Measurements from ENCODE around the gene ARMC8. TPM values are rescaled to one million over a fixed set of nuclear protein-coding genes. Genes with fewer than 3 reads are reported as not detected.
"Not testable (repeated sequence)": the region's sequence is repeated elsewhere in the genome, so short reads cannot be mapped to it uniquely, and the experiment has no call there.

ARMC8 gene
- polyA plus RNA-seq (2012; ENCODE audit: insufficient read depth, insufficient read length, low read depth) = 20.2 TPM

GRCh38 chr3:138187296-138188012 is at the start of gene ARMC8:
TSS of gene ARMC8 (plus strand) at chr3:138187301. CDS start at chr3:138187555, 254 bp downstream.
- Histone ChIP-seq H3K36me3 (peaks cover 20% of the 10 kb centered on the region), H3K27me3 (peaks cover 20% of the 10 kb centered on the region), H3K4me3 (ENCODE audit: low read depth, low read length) (peak within 1 kb of the TSS; percentile 94), H3K9me3 (no peaks in the 10 kb centered on the region), H3K4me1 (peaks cover 2% of the 10 kb centered on the region; the same call in 1 of the 2 replicates)
- TF ChIP-seq CTCF (IDR thresholded peaks at IDR 0.05; ENCODE audit: low read depth, low read length) = no peak
- DNase-seq = peak; percentile 60

- no peaks in the 10 kb centered on the region for H3K9me3 ChIP-seq
- no peak for TF ChIP-seq CTCF (IDR thresholded peaks at IDR 0.05; ENCODE audit: low read depth, low read length)
Measured at GRCh38 chr3:138137861-138138260, 49.2 kb upstream of the ARMC8 start.

GRCh38 chr3:138139691-138140090 is 47.4 kb upstream of the ARMC8 start:
- Histone ChIP-seq H3K4me3 (ENCODE audit: low read depth, low read length) (no peak overlapping the region), H3K9me3 (no peaks in the 10 kb centered on the region), H3K36me3 (no peaks in the 10 kb centered on the region), H3K4me1 (no peaks in the 10 kb centered on the region), H3K27me3 (no peaks in the 10 kb centered on the region; the same call in 1 of the 2 replicates)
- no peak for DNase-seq
- no peak for TF ChIP-seq CTCF (IDR thresholded peaks at IDR 0.05; ENCODE audit: low read depth, low read length)

More at GRCh38 chr3:138137861-138138260, 49.2 kb upstream of the ARMC8 start:
- no peak overlapping the region for H3K4me3 ChIP-seq (ENCODE audit: low read depth, low read length)
- DNase-seq = no peak
- H3K27me3 ChIP-seq = no peaks in the 10 kb centered on the region
- H3K36me3 ChIP-seq = no peaks in the 10 kb centered on the region
- H3K4me1 ChIP-seq = no peaks in the 10 kb centered on the region

GRCh38 chr3:138140940-138141339 is 46.2 kb upstream of the ARMC8 start:
- DNase-seq = no peak
- no peaks in the 10 kb centered on the region for H3K9me3 ChIP-seq
- no peak for TF ChIP-seq CTCF (IDR thresholded peaks at IDR 0.05; ENCODE audit: low read depth, low read length)
- H3K27me3 ChIP-seq = peaks cover 2% of the 10 kb centered on the region; the same call in 1 of the 2 replicates
- no peaks in the 10 kb centered on the region for H3K36me3 ChIP-seq
- H3K4me3 ChIP-seq (ENCODE audit: low read depth, low read length) = no peak overlapping the region
- H3K4me1 ChIP-seq = no peaks in the 10 kb centered on the region

GRCh38 chr3:138142181-138142580 is 44.9 kb upstream of the ARMC8 start:
- H3K9me3 ChIP-seq; H3K36me3 ChIP-seq; H3K4me3 ChIP-seq (ENCODE audit: low read depth, low read length); H3K27me3 ChIP-seq; H3K4me1 ChIP-seq; DNase-seq: not testable (repeated sequence)

GRCh38 chr3:138148503-138148902 is 38.6 kb upstream of the ARMC8 start:
- H3K4me3 ChIP-seq (ENCODE audit: low read depth, low read length) = no peak overlapping the region
- no peaks in the 10 kb centered on the region for H3K4me1 ChIP-seq
- H3K27me3 ChIP-seq = peaks cover 2% of the 10 kb centered on the region; the same call in 1 of the 2 replicates
- no peaks in the 10 kb centered on the region for H3K9me3 ChIP-seq
- no peaks in the 10 kb centered on the region for H3K36me3 ChIP-seq
- TF ChIP-seq CTCF (IDR thresholded peaks at IDR 0.05; ENCODE audit: low read depth, low read length) = no peak
- DNase-seq = no peak
